HEK293 (cell line): ENCODE data around the gene GNAI2.
"Not testable (repeated sequence)": the region's sequence is repeated elsewhere in the genome, so short reads cannot be mapped to it uniquely, and the experiment has no call there.

ENCODE experiments used
- CTCF ChIA-PET: fragments of 350-600 bp; formaldehyde crosslinking; extraction: SDS; loops from one replicate; lab custom pipeline; 2021; ENCODE audit warnings: antibody characterized with exemption; lab: Yijun Ruan, JAX
- POLR2A ChIA-PET: fragments of 300-600 bp; formaldehyde crosslinking; extraction: SDS; loops from one replicate; lab custom pipeline; 2020; ENCODE audit warnings: antibody characterized with exemption, inconsistent platforms; lab: Yijun Ruan, JAX
- H3K27ac ChIP-seq: fragments of 200-500 bp; sonication (Bioruptor generic); 2 replicates; pipeline ENCODE4 v1.5.1; 2014; ENCODE audit warnings: low read depth, low read length, control low read depth, inconsistent platforms; ENCODE audit errors: extremely low read depth
- H3K36me3 ChIP-seq, 2 experiments: fragments of 200-500 bp in 1 of 2; sonication (Bioruptor generic) in 1 of 2; 1 replicate in 1 of 2; 2 replicates in 1 of 2; pipeline ENCODE4 v1.5.1; 2014 to 2017; ENCODE audit warnings: inconsistent platforms in 2 of 2, low read length in 2 of 2; ENCODE audit not compliant: control insufficient read depth in 2 of 2, insufficient read depth in 1 of 2
- H3K4me1 ChIP-seq: fragments of 200-500 bp; sonication (Bioruptor generic); 2 replicates; pipeline ENCODE4 v1.5.1; 2014; ENCODE audit warnings: mild to moderate bottlenecking, low read length, inconsistent platforms; ENCODE audit not compliant: control insufficient read depth, insufficient read depth
- H3K4me3 ChIP-seq: 2 replicates; pipeline ENCODE4 v1.5.1; 2011; ENCODE audit warnings: low read depth, mild to moderate bottlenecking, control low read depth, low read length, moderate library complexity
- H3K9me3 ChIP-seq: fragments of 200-500 bp; sonication (Bioruptor generic); 2 replicates; pipeline ENCODE4 v1.5.1; 2014; ENCODE audit warnings: low read depth, low read length, inconsistent platforms; ENCODE audit not compliant: control insufficient read depth, insufficient read depth
- BCL11B ChIP-seq: fragments of 450-650 bp; formaldehyde crosslinking; IDR thresholded peaks from 2 replicates; pipeline ENCODE4 v1.5.1; 2016; ENCODE audit warnings: low read depth, missing biosample characterization, missing genetic modification characterization
- EGR2 ChIP-seq: fragments of 450-650 bp; formaldehyde crosslinking; IDR thresholded peaks from 2 replicates; pipeline ENCODE4 v1.5.1; 2016; ENCODE audit warnings: low read depth, missing biosample characterization, missing genetic modification characterization
- HOXC10 ChIP-seq: sonication (generic); formaldehyde crosslinking; IDR thresholded peaks from 2 replicates; pipeline ENCODE4 v1.8.1; 2023; ENCODE audit warnings: mild to moderate bottlenecking, missing genetic modification reagents
- INSM2 ChIP-seq: fragments of 450-650 bp; formaldehyde crosslinking; IDR thresholded peaks from 2 replicates; pipeline ENCODE4 v1.5.1; 2016; ENCODE audit warnings: missing biosample characterization, missing genetic modification characterization
- KLF7 ChIP-seq: fragments of 450-650 bp; formaldehyde crosslinking; IDR thresholded peaks from 2 replicates; pipeline ENCODE4 v1.5.1; 2016; ENCODE audit warnings: missing biosample characterization, missing genetic modification characterization, borderline replicate concordance
- SCRT2 ChIP-seq: fragments of 450-650 bp; formaldehyde crosslinking; IDR thresholded peaks from 2 replicates; pipeline ENCODE4 v1.5.1; 2016; ENCODE audit warnings: missing biosample characterization, missing genetic modification characterization
- ZBTB1 ChIP-seq: fragments of 450-650 bp; formaldehyde crosslinking; IDR thresholded peaks from 2 replicates; pipeline ENCODE4 v1.5.1; 2016; ENCODE audit warnings: missing biosample characterization, missing genetic modification characterization
- ZBTB20 ChIP-seq: fragments of 450-650 bp; formaldehyde crosslinking; IDR thresholded peaks from 2 replicates; pipeline ENCODE4 v1.5.1; 2016; ENCODE audit warnings: missing biosample characterization, missing genetic modification characterization
- ZFHX2 ChIP-seq: fragments of 450-650 bp; formaldehyde crosslinking; conservative IDR thresholded peaks from 2 replicates; pipeline ENCODE4 v1.5.1; 2016; ENCODE audit warnings: missing biosample characterization, missing genetic modification characterization
- ZFP41 ChIP-seq: fragments of 450-650 bp; formaldehyde crosslinking; IDR thresholded peaks from 2 replicates; pipeline ENCODE4 v1.5.1; 2016; ENCODE audit warnings: missing biosample characterization, missing genetic modification characterization, borderline replicate concordance
- ZIC2 ChIP-seq: fragments of 450-650 bp; formaldehyde crosslinking; IDR thresholded peaks from 2 replicates; pipeline ENCODE4 v1.5.1; 2016; ENCODE audit warnings: missing biosample characterization, missing genetic modification characterization
- ZNF121 ChIP-seq: fragments of 450-650 bp; formaldehyde crosslinking; IDR thresholded peaks from 2 replicates; pipeline ENCODE4 v1.5.1; 2016; ENCODE audit warnings: missing biosample characterization, missing genetic modification characterization
- ZNF394 ChIP-seq: fragments of 450-650 bp; formaldehyde crosslinking; IDR thresholded peaks from 2 replicates; pipeline ENCODE4 v1.5.1; 2016; ENCODE audit warnings: missing biosample characterization, missing genetic modification characterization, mild to moderate bottlenecking, moderate library complexity, borderline replicate concordance
- ZNF423 ChIP-seq: fragments of 450-650 bp; formaldehyde crosslinking; IDR thresholded peaks from 2 replicates; pipeline ENCODE4 v1.5.1; 2016; ENCODE audit warnings: missing biosample characterization, missing genetic modification characterization
- ZNF529 ChIP-seq: fragments of 450-650 bp; formaldehyde crosslinking; IDR thresholded peaks from 2 replicates; pipeline ENCODE4 v1.5.1; 2017; ENCODE audit warnings: missing genetic modification characterization, missing biosample characterization; ENCODE audit not compliant: insufficient replicate concordance
- ZNF549 ChIP-seq: fragments of 450-650 bp; IDR thresholded peaks from 2 replicates; pipeline ENCODE4 v1.5.1; 2018; ENCODE audit warnings: missing biosample characterization, missing genetic modification characterization, mild to moderate bottlenecking, inconsistent platforms, moderate library complexity
- ZNF571 ChIP-seq: fragments of 450-650 bp; formaldehyde crosslinking; IDR thresholded peaks from 2 replicates; pipeline ENCODE4 v1.5.0; 2017; ENCODE audit warnings: missing biosample characterization, missing genetic modification characterization
- ZNF837 ChIP-seq: fragments of 450-650 bp; formaldehyde crosslinking; IDR thresholded peaks from 2 replicates; pipeline ENCODE4 v1.5.1; 2016; ENCODE audit warnings: missing biosample characterization, missing genetic modification characterization
- TF ChIP-seq, protein P1 (sequence below): fragments of 450-650 bp; formaldehyde crosslinking; IDR thresholded peaks from 2 replicates; pipeline ENCODE4 v1.5.0; 2017; ENCODE audit warnings: missing biosample characterization, missing genetic modification characterization, borderline replicate concordance
- TF ChIP-seq, protein P2 (sequence below): fragments of 450-650 bp; formaldehyde crosslinking; IDR thresholded peaks from 2 replicates; pipeline ENCODE4 v1.5.1; 2016; ENCODE audit warnings: missing biosample characterization, missing genetic modification characterization
- TF ChIP-seq, protein P3 (sequence below): fragments of 450-650 bp; formaldehyde crosslinking; IDR thresholded peaks from 2 replicates; pipeline ENCODE4 v1.5.1; 2016; ENCODE audit warnings: missing biosample characterization, missing genetic modification characterization, low read depth
- TF ChIP-seq, protein P4 (sequence below): fragments of 450-650 bp; formaldehyde crosslinking; IDR thresholded peaks from 2 replicates; pipeline ENCODE4 v1.5.1; 2017; ENCODE audit warnings: missing biosample characterization, missing genetic modification characterization
- TF ChIP-seq, protein P5 (sequence below): IDR thresholded peaks from 2 replicates; pipeline ENCODE4 v1.6.1; 2011; ENCODE audit warnings: mild to moderate bottlenecking, low read depth, low read length, borderline replicate concordance

Gene GNAI2

GRCh38 chr3:50261505-50261904, 25.5 kb downstream of the GNAI2 start (continued):
- TF ChIP-seq, protein P1, sequence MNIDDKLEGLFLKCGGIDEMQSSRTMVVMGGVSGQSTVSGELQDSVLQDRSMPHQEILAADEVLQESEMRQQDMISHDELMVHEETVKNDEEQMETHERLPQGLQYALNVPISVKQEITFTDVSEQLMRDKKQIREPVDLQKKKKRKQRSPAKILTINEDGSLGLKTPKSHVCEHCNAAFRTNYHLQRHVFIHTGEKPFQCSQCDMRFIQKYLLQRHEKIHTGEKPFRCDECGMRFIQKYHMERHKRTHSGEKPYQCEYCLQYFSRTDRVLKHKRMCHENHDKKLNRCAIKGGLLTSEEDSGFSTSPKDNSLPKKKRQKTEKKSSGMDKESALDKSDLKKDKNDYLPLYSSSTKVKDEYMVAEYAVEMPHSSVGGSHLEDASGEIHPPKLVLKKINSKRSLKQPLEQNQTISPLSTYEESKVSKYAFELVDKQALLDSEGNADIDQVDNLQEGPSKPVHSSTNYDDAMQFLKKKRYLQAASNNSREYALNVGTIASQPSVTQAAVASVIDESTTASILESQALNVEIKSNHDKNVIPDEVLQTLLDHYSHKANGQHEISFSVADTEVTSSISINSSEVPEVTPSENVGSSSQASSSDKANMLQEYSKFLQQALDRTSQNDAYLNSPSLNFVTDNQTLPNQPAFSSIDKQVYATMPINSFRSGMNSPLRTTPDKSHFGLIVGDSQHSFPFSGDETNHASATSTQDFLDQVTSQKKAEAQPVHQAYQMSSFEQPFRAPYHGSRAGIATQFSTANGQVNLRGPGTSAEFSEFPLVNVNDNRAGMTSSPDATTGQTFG (tag by site-specific recombination), result no peak
- no peak for TF ChIP-seq ZFP41 (tag by site-specific recombination)
- TF ChIP-seq KLF7 (tag by site-specific recombination), result no peak
- TF ChIP-seq, protein P2, sequence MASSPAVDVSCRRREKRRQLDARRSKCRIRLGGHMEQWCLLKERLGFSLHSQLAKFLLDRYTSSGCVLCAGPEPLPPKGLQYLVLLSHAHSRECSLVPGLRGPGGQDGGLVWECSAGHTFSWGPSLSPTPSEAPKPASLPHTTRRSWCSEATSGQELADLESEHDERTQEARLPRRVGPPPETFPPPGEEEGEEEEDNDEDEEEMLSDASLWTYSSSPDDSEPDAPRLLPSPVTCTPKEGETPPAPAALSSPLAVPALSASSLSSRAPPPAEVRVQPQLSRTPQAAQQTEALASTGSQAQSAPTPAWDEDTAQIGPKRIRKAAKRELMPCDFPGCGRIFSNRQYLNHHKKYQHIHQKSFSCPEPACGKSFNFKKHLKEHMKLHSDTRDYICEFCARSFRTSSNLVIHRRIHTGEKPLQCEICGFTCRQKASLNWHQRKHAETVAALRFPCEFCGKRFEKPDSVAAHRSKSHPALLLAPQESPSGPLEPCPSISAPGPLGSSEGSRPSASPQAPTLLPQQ (tag by site-specific recombination), result no peak
- TF ChIP-seq ZNF837 (tag by site-specific recombination), result no peak
- no peak for TF ChIP-seq ZNF121 (tag by site-specific recombination)

DNA sequence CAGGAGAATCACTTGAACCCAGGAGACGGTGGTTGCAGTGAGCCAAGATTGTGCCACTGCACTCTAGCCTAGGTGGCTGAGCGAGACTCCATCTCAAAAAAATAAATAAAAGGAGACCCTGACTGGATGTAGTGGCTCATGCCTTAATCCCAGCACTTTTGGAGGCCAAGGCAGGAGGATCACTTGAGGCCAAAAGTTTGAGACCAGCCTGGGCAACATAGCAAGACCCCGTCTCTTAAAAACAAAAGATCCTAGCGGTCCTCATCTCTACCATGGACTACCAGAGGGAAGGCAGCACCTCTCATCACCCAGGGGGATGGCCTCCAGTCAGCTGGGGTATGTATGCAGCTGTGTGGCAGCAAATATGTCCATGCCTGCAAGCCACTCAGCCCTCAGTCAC, 26.2 kb downstream of the GNAI2 start:
- H3K4me1 ChIP-seq, H3K4me3 ChIP-seq, H3K27ac ChIP-seq, POLR2A ChIA-PET, H3K9me3 ChIP-seq: not testable (repeated sequence)
- CTCF ChIA-PET, result interaction anchor here (0.6 to 3.6 kb wide), 4 partner anchors 9 to 68 kb away, joined by 3 to 38 read pairs (median 8); no protein-coding TSS in a partner anchor
- peaks cover 3 to 12% of the 10 kb centered on the region in 2 experiments for H3K36me3 ChIP-seq
- peak; percentile 90 for TF ChIP-seq ZNF121 (tag by site-specific recombination)

- Histone ChIP-seq H3K4me1 (peaks cover 3% of the 10 kb centered on the region; the same call in 1 of the 2 replicates), H3K27ac (no peak overlapping the region), H3K36me3 (peaks cover 0 to 7% of the 10 kb centered on the region in 2 experiments; a peak in 1 of 3 replicates), H3K9me3 (no peaks in the 10 kb centered on the region), H3K4me3 (no peak overlapping the region)
- no peak for TF ChIP-seq ZNF549 (tag by site-specific recombination)
- no peak for TF ChIP-seq ZNF394 (tag by site-specific recombination)
- TF ChIP-seq BCL11B (tag by site-specific recombination), result no peak
- TF ChIP-seq, protein P3, sequence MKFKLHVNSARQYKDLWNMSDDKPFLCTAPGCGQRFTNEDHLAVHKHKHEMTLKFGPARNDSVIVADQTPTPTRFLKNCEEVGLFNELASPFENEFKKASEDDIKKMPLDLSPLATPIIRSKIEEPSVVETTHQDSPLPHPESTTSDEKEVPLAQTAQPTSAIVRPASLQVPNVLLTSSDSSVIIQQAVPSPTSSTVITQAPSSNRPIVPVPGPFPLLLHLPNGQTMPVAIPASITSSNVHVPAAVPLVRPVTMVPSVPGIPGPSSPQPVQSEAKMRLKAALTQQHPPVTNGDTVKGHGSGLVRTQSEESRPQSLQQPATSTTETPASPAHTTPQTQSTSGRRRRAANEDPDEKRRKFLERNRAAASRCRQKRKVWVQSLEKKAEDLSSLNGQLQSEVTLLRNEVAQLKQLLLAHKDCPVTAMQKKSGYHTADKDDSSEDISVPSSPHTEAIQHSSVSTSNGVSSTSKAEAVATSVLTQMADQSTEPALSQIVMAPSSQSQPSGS (tag by site-specific recombination), result no peak
- TF ChIP-seq ZIC2, result peak; percentile 59
- TF ChIP-seq ZNF529, result no peak
- TF ChIP-seq, protein P4, sequence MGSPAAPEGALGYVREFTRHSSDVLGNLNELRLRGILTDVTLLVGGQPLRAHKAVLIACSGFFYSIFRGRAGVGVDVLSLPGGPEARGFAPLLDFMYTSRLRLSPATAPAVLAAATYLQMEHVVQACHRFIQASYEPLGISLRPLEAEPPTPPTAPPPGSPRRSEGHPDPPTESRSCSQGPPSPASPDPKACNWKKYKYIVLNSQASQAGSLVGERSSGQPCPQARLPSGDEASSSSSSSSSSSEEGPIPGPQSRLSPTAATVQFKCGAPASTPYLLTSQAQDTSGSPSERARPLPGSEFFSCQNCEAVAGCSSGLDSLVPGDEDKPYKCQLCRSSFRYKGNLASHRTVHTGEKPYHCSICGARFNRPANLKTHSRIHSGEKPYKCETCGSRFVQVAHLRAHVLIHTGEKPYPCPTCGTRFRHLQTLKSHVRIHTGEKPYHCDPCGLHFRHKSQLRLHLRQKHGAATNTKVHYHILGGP, result no peak
- TF ChIP-seq INSM2 (tag by site-specific recombination), result no peak
- no peak for TF ChIP-seq EGR2 (tag by site-specific recombination)
- no peak for TF ChIP-seq SCRT2
- TF ChIP-seq ZBTB1, result no peak
- no peak for TF ChIP-seq ZFHX2 (tag by site-specific recombination)
- TF ChIP-seq ZBTB20 (tag by site-specific recombination), result peak; percentile 50; the same call in 1 of the 2 replicates
- no peak for TF ChIP-seq ZNF423 (tag by site-specific recombination)
- TF ChIP-seq, protein P5, sequence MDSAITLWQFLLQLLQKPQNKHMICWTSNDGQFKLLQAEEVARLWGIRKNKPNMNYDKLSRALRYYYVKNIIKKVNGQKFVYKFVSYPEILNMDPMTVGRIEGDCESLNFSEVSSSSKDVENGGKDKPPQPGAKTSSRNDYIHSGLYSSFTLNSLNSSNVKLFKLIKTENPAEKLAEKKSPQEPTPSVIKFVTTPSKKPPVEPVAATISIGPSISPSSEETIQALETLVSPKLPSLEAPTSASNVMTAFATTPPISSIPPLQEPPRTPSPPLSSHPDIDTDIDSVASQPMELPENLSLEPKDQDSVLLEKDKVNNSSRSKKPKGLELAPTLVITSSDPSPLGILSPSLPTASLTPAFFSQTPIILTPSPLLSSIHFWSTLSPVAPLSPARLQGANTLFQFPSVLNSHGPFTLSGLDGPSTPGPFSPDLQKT, result no peak
- TF ChIP-seq HOXC10, result no peak
- no peak for TF ChIP-seq ZNF571 (tag by site-specific recombination)
- CTCF ChIA-PET, result interaction anchor here (0.7 to 1.9 kb wide), 3 partner anchors 9 to 36 kb away, joined by 3 to 11 read pairs (median 4); no protein-coding TSS in a partner anchor
- POLR2A ChIA-PET, result interaction anchor here (0.7 kb wide), 1 partner anchor 12 kb away, joined by 3 read pairs; no protein-coding TSS in a partner anchor
Measured at GRCh38 chr3:50262778-50263177, 26.8 kb downstream of the GNAI2 start.
